KMS-11 (cell line): ENCODE measurements around the gene RNF26.

Experiments
- H2AFZ ChIP-seq: fragments of 200-600 bp; sonication (generic); 2 replicates; pipeline ENCODE4 v1.6.1; 2016; ENCODE audit warnings: antibody characterized with exemption, mixed run types, low read depth
- H3K27ac ChIP-seq: fragments of 200-600 bp; sonication (generic); 2 replicates; pipeline ENCODE4 v1.6.1; 2016; ENCODE audit warnings: mild to moderate bottlenecking, mixed run types
- H3K27me3 ChIP-seq: fragments of 200-600 bp; sonication (generic); 2 replicates; pipeline ENCODE4 v1.6.1; 2017; ENCODE audit warnings: mild to moderate bottlenecking, low read depth, mixed run types, moderate library complexity; ENCODE audit not compliant: insufficient read depth
- H3K36me3 ChIP-seq: fragments of 200-600 bp; sonication (generic); 2 replicates; pipeline ENCODE4 v1.6.1; 2017; ENCODE audit warnings: mild to moderate bottlenecking, mixed run types; ENCODE audit not compliant: insufficient read depth
- H3K4me1 ChIP-seq: fragments of 200-600 bp; sonication (generic); 2 replicates; pipeline ENCODE4 v1.6.1; 2016; ENCODE audit warnings: mild to moderate bottlenecking, low read depth, mixed run types; ENCODE audit not compliant: poor library complexity, severe bottlenecking
- H3K4me2 ChIP-seq: fragments of 200-600 bp; sonication (generic); 2 replicates; pipeline ENCODE4 v1.7.0; 2016; ENCODE audit warnings: mild to moderate bottlenecking, mixed run types
- H3K4me3 ChIP-seq: fragments of 200-600 bp; sonication (generic); IDR thresholded peaks from 2 replicates; pipeline ENCODE4 v1.6.1; 2017; ENCODE audit warnings: low read depth, low read length, mixed read lengths; ENCODE audit not compliant: insufficient read depth
- H3K79me2 ChIP-seq: fragments of 200-600 bp; sonication (generic); 2 replicates; pipeline ENCODE4 v1.6.1; 2016; ENCODE audit warnings: low read depth, mixed run types; ENCODE audit not compliant: insufficient read depth
- H3K9ac ChIP-seq: fragments of 200-600 bp; sonication (generic); 2 replicates; pipeline ENCODE4 v1.6.1; 2016; ENCODE audit warnings: mild to moderate bottlenecking, mixed run types
- H4K20me1 ChIP-seq: fragments of 200-600 bp; sonication (generic); 2 replicates; pipeline ENCODE4 v1.6.1; 2016; ENCODE audit warnings: mild to moderate bottlenecking, mixed run types; ENCODE audit not compliant: insufficient read depth
- CTCF ChIP-seq: fragments of 200-600 bp; sonication (generic); conservative IDR thresholded peaks from 2 replicates; pipeline ENCODE4 v1.6.1; 2017; ENCODE audit warnings: low read depth, mild to moderate bottlenecking, antibody characterized with exemption, low read length, moderate library complexity, mixed read lengths

RNF26 gene

GRCh38 chr11:119372260-119373058, 38.1 kb downstream of the RNF26 start:
- no peak for TF ChIP-seq CTCF
- H2AFZ ChIP-seq: no peak overlapping the region
- no peaks in the 10 kb centered on the region for H3K4me1 ChIP-seq
- no peak overlapping the region for H3K4me3 ChIP-seq
- H3K36me3 ChIP-seq: no peaks in the 10 kb centered on the region
- H3K4me2 ChIP-seq: no peak overlapping the region
- no peaks in the 10 kb centered on the region for H3K27me3 ChIP-seq
- H3K79me2 ChIP-seq: no peaks in the 10 kb centered on the region
- H4K20me1 ChIP-seq: no peaks in the 10 kb centered on the region
- no peak overlapping the region for H3K9ac ChIP-seq
- H3K27ac ChIP-seq: no peak overlapping the region

GRCh38 chr11:119373059-119373920, 39.0 kb downstream of the RNF26 start:
- Histone ChIP-seq H3K79me2 (no peaks in the 10 kb centered on the region), H3K4me3 (no peak overlapping the region), H3K4me2 (no peak overlapping the region), H3K4me1 (no peaks in the 10 kb centered on the region), H3K27me3 (no peaks in the 10 kb centered on the region), H3K36me3 (no peaks in the 10 kb centered on the region), H4K20me1 (no peaks in the 10 kb centered on the region), H3K27ac (no peak overlapping the region), H2AFZ (no peak overlapping the region), H3K9ac (no peak overlapping the region)
- no peak for TF ChIP-seq CTCF

GRCh38 chr11:119373921-119374631, 39.7 kb downstream of the RNF26 start:
- Histone ChIP-seq H3K9ac (no peak overlapping the region), H3K79me2 (no peaks in the 10 kb centered on the region), H3K4me2 (no peak overlapping the region), H2AFZ (no peak overlapping the region), H3K4me3 (no peak overlapping the region), H3K27me3 (no peaks in the 10 kb centered on the region), H3K36me3 (no peaks in the 10 kb centered on the region), H3K4me1 (no peaks in the 10 kb centered on the region), H3K27ac (no peak overlapping the region), H4K20me1 (no peaks in the 10 kb centered on the region)
- TF ChIP-seq CTCF: peak; percentile 75

GRCh38 chr11:119374632-119375336, 40.5 kb downstream of the RNF26 start:
- Histone ChIP-seq H3K27ac (no peak overlapping the region), H3K4me1 (no peaks in the 10 kb centered on the region)

More at GRCh38 chr11:119374632-119375336, 40.5 kb downstream of the RNF26 start:
- no peaks in the 10 kb centered on the region for H4K20me1 ChIP-seq
- H3K79me2 ChIP-seq: no peaks in the 10 kb centered on the region
- no peak overlapping the region for H2AFZ ChIP-seq
- H3K27me3 ChIP-seq: no peaks in the 10 kb centered on the region
- no peak overlapping the region for H3K9ac ChIP-seq
- no peaks in the 10 kb centered on the region for H3K36me3 ChIP-seq
- no peak overlapping the region for H3K4me3 ChIP-seq
- no peak overlapping the region for H3K4me2 ChIP-seq
- TF ChIP-seq CTCF: no peak
